ENCODE results near the gene PADI2. TPM values are rescaled to one million over a fixed set of nuclear protein-coding genes. Genes with fewer than 3 reads are reported as not detected.
"Not testable (repeated sequence)": the region's sequence is repeated elsewhere in the genome, so short reads cannot be mapped to it uniquely, and the experiment has no call there.

PADI2 gene
- polyA plus RNA-seq, 3 donors: 2.3 to 2.6 (median 2.6) TPM

DNA sequence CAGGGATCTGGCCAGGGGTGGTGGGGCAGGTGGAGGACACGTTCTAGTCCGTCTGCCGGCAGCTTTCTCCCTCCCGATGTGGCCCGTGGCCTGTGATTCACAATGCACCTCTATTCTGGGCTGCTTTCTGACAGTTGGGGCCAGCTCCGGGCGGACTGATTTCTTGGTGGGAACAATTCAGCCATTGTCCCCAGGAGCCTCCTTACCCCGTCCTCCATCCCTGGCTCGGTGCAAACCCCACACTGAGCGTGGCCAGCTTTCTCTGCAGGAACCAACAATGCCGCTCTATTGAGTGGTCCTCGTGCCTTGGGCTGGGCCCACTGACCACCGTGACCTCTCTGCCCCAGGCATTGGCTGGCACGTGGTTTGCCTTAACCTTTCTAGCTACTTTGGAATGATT is 29.7 kb downstream of the PADI2 start:
- DNase-seq: no peak

DNA sequence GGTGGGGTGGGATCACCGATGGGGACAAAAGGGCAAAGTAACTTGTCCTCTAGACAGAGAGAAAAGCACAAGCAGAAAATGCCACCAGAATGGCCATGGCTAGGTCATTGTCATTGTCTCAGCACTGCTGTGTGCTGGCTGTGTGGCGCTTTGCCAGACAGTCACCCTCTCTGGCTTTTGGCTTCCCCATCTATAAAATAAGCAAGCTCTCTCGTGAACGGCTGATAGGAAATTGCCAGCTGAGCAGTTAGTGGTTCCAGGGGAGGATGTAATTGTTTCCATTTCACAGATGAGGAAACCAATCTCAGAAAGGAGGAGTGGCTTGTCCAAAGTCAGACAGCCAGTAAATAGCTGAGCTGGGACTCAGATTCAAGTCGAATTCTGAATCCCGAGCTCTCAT is 32.5 kb downstream of the PADI2 start:
- no peak for DNase-seq

DNA sequence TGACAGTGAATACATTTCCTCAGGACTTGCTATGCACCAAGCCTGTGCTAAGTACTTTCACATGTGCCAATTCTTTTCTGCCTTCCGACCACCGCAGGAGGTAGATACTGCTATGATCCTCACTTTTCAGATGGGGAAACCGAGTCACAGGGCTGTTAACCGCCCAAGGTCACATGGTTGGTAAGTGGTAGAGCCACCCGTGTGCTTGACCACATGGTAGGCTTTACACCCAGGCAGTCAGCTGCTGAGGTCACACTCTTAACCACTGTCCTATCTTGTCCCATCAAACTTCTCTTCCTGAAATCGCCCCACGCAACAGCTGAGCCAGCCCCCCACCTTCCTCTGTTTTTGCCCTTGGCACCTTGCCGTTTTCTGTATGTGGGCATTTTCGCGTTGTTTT is 34.5 kb downstream of the PADI2 start:
- DNase-seq: no peak

DNA sequence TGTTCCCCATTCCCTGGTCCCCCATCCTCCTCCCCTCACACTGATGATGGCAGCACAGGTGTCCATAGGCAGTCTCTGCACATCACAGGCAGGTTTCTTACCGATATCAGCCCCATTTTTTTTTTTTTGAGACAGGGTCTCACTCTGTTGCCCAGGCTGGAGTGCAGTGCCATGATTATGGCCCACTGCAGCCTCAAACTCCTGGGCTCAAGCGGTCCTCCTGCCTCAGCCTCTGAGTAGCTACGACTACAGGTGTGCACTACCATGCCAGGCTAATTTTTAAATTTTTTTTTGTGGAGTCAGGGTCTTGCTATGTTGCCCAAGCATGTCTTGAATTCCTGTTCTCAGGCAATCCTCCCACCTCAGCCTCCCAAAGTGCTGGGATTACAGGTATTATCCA is 36.5 kb downstream of the PADI2 start:
- no peak for DNase-seq

DNA sequence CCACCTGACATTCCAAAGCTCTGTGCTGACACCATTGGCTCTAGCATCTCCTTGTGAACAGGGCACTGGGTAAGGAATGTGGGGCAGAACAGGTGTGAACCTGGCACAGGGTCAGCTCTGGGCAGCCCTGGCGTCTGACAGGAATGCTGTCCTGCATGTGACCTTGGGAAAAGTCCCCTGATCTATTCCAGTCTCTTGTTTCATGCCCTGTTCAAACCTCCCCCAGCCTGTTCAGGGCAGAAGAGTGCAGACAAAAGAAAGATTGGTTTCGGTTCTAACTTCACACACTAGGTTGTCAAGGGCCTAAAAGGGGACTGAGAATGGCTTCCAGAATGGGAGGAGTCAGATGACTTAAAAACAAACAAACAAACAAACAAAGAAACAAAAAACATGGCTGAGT is 37.8 kb downstream of the PADI2 start:
- no peak for DNase-seq

DNA sequence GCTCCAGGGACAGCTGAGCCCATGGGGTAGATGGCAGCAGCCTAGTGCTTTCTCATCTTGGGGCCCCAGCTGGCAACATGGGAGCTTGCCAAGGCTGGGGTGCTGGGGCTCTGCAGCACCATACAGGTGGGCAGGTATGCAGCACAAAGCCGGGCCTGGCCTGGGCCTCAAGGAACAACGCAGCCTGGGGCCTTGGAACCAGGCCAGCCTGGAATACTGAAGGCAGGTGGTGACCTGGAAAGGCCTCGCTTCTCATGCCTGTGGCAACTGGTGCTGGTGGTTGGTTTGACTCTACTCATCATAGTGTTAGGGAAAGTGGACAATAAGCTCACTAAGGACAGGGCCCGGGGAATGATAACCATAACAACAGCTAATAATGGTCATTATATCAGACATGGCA is 38.4 kb downstream of the PADI2 start:
- DNase-seq: no peak

DNA sequence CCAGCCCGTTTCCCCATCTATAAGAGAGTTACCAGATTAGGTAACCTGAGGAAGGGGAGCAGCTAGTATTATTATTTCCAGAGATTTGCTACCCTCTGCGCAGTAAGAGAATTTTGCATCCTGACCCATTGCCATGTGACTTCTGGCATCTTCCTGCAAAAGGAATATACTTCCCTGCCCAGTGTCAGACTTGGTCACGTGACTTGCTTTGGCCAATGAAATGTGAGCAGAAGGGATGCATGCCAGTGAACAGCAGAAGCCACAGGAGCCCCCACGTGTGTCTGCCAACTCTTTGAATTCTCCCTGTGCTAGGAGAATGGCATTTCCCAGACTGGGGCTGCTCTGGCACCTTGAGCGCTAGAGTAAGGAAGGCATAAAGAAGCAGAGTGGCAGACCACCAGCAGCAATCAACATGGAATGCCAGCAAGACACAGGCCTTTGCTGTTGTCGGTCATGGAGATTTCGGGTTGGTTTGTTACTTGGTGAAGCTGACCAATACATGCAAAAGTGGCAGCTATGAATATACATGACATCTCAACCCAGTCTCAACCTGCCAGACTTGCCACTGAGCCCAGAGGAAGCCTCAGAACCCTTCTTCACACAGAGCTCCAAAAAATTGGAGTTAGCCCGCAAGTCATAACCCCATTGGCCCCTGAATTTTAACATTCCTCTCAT is 39.0 kb downstream of the PADI2 start:
- DNase-seq: no peak

DNA sequence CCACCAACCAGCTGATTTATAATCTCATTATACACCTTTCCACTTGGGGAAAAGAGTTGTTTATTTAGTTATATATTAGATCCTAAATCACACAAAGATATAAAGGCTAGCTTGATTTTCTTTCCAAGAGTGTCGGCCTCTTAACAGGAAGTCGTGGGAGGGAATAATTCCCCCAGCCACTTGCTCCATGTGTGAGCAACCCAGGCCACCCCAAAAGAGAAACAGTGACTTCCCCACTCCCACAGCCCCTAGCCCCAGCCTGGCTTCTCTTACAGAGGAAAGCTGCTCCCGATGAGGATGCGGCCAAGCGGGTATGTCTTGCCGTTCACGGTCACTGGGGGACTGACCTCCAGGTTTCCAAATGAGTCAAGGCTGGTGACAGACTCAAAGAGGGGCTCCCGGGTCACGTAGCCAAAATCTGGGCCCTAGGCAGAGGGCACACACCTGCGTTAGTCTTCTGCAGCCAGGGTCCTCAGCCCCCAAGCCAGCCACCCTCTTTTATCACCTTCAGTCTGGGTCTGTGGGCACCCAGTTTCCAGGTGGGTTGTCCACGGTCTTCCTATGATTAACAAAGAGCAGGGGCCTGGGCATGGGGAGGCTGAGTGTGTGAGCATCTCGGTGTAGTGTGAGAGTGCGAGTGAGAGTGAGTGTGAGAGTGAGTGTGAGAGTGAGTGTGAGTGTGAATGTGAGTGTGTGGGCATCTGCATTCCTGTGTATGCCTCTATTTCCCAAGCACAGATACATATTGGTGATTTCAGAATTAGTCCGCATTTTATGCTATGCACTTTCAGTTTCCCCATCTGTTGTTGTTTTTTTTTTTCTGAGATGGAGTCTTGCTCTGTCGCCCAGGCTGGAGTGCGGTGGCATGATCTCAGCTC is 40.0 kb downstream of the PADI2 start:
- DNase-seq: no peak

DNA sequence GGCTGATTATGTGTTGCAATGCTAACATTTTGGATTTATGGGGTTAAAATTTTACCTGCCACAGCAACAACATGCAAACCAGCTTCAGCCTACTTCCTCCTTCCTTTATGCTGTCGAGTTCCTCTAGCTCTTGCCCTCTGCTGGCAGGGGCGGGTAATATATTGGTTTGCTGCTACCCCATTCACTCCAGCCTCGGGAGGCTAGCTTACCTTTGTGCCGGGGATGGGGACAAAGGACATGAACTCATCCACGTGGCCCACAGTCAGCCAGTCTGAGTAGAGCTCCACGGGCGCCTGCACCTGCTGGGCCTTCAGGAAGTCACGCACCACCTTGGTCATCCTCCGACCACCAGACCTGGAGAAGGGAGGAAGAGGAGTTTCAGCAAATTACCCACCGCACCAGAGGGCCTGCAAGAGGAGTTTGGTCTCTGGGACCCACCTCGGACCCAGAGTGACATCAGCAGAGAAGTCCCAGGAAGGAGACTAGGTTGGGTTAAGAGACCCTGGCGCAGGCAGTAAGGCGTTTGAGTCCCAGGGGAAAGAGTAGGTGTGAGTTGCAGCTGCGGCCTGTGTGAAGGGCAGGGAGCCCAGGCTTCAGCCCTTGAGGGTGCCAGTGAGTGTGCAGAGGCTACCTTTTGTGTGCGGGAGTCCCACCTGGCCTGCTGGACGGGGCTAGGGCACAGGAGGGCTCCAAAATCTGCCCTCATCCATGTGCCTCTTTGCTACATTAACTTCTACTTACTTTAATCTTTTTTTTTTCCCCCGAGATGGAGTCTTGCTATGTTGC is 43.6 kb downstream of the PADI2 start:
- DNase-seq: no peak

DNA sequence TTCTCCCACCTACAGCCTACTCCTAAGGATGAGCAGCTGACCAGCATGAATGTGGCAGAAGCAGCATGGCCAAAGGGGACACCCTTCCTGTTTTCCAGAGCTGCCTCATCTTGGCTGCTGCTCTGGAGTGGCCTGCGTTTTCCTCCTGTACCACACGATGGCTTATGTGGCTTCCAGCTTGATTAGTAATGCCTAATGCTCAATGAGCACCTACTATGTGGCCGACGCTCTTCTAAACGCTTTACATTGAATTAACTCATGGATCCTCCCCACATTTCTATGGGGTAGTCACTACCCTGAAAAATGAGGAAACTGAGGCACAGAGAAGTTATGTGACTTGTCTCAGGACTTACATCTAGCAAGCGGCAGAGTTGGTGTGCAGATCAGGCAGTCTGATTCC is 47.5 kb downstream of the PADI2 start:
- no peak for DNase-seq

DNA sequence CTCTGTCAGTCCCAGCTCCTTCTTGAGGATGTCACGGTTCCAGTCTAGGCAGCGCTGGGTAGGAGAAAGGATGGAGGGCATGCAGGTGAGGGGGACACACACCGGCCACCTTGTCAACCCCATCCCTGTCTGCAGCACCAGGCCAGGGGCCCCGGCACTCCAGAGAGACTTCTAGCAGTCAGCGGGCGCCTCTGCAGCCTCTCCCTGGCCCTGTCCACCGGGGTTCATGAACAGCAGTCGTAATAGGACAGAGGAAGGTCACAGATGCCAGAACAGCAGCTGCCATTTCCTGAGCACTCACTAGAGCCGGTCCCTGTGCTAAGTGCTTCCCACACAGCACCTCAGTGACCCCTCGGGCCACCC is 49.1 kb downstream of the PADI2 start:
- no peak for DNase-seq

DNA sequence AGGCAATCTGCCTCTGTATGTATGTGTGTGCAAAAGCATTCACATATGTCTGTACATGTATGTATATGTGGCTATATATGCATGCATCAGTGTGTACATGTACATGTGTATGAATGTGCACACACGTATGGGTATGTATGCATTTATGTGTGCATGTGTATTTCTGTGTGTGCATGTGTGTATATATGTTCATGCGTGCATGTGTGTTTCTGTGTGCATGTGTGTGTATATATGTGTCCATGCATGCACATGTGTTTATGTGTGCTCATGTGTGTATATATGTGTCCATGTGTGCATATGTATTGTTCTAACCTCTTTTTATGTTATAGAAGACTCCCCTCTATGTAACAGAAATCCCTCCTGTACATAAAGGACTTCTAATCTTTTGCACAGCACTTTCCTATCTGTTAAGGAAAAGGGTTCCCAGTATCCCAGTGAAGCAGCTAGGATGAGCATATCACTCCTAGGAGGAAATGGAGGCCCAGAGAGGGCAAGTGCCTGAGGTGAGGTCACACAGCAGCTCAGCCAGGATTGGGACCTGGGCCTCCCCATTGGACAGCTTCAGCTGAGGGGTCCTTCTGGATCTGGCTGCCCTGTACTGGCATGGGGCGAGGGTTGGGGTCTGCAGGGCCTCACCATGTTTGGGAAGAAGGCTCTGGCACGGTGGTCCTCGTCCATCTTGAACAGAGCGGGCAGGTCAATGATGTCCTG is 49.6 kb downstream of the PADI2 start:
- DNase-seq: no peak

DNA sequence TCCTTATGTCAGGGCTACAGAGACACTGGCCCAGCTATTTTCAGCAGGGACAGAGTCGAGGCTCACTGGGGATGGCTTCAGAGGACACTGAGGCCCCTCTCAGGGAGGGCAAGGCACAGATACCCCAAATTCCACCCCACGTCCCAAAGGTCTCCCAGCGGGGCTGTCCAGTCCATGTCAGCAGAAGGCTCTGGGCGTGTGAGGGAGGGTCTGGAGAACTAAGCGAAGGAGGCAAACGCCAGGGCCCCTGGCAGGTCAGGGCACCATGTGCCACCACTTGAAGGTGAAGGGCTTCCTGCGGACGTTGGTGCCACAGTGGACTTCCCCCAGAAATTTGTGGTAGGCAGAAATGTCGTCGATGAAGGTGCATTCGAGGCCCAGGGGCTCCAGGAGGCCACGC is 50.5 kb downstream of the PADI2 start:
- no peak for DNase-seq

DNA sequence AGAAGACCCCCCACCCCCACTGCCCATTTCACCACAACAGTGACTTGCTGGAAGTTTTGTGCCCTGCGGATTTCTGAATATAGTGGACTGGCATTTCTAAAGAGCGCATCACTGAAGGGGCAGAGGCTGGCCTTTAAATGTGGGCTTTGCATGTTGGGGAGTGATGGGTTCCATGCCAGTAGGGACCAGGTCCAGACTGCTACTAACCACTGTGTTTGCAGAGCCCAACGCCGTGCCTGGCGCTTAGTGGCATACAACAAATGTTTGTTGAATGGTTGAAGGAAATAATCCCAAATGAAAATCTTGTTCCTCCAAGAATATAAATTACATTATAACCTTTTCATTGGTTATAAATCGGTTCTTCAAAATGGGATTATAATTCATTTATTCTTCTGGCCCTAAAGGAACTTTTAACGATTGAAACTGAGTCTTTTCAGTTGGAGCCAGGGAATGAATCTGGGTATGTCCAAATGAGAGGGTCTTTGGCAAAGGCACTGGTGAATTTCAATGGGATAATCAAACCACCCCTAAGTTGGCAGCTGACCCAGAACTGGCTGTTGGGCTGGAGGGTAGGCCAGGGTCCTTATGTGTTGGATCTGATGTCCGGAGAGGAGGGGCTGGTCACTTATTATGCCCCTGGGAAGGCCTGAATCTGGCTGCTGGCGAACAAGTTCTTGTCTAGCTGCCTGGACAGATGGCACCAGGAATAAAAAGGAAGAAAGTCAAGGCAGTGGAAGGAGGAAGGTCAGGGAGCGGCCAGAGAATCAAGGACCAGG is 51.6 kb downstream of the PADI2 start:
- DNase-seq: no peak

DNA sequence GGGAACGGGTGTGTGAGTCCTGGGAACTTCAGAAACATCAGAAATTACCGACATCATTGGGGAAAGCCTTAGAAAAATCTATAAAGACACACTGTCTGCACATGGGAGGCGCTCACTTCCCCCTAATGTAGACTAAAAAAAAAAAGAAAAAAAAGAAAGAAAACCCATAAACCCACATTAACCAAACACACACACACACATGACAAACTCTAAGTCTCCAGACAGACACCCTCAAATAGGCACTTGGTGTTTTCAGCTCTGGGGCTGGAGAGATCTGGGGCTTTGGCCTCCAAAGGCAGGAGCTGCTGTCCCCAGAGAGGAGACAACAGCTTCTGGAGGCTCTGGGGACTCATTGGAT is 52.2 kb downstream of the PADI2 start:
- DNase-seq: no peak

DNA sequence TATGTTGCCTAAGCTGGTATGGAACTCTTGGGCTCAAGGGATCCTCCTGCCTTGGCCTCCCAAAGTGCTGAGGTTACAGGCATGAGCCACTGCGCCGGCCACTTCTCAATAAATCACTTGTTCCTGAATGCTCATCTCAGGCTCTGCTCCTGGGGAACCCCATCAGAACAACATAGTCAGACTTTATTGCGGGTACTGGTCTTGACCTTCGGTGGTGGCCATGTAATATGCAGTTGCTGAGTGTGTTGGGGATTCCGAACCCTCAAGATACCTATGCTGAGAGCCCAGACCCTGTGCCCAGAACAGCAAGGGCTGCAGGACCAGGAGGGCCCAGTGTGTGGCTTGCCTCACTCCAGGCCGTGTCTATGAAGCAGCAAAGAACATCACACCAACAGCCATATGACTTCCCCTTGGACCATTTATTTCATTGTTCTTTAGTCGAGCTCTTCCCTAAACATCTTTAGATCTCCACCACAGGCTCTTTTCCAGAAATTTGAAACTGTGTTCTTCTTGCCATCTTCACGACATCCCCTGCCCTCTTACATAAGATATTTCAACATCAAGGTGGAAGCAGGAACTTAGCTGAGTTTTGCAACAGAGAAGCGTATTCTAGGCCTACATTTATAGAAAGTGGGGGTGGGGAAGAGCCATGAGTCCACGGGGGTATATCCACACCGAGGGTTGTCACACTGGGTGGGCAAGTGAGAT is 52.7 kb downstream of the PADI2 start:
- no peak for DNase-seq

DNA sequence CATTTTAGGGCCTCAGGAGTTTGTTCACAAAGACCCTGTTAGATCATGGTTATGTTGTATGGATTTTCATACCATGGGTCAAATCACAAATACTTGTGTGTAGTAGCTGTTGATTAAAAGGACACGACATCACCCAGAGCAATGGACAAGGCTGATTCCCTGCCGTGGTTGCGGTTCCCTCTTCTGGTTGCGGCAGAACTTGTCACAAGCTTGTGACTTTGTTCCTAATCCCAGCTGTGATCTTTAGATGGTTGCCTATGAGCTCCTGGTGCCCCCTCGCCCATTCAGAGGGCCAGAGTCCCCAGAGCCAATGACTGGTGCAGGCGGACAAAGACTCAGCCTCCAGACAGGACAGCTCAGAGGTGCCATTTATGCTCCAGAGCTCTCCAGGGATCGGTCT is 53.6 kb downstream of the PADI2 start:
- no peak for DNase-seq

DNA sequence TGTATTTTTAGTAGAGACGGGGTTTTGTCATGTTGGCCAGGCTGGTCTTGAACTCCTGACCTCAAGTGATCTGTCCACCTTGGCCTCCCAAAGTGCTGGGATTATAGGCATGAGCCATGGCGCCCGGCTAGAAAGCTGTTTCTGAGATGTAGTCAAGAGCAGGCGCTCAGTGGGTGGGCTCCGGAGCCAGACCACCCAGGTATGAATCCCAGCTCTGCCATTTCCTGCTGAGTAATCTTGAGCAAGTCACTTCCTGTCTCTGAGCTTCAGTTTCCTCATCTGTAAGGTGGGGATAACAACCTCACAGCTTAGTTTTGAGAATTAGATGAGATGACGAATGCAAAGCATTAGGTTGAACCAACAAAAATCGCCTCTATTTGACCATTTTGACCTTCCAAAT is 56.5 kb downstream of the PADI2 start:
- DNase-seq: not testable (repeated sequence)

DNA sequence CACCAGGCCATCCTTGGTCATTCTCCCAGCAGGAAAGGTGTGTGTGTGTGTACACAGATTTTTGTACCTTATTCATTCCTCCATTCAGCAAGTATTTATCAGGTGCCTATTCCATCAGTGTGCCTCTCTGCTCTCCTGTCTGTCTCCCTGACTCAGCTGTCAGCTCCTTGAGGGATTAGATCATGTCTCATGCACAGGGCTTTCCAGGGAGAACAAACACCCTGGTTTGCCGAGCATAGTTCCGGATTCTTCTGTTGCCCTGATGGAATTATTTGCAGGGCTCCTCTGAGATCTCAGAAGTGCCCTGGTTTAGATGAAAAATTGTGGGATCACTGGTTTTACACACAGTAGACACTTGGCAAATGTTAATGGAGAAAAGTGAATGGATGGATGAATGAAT is 57.4 kb downstream of the PADI2 start:
- DNase-seq: no peak

DNA sequence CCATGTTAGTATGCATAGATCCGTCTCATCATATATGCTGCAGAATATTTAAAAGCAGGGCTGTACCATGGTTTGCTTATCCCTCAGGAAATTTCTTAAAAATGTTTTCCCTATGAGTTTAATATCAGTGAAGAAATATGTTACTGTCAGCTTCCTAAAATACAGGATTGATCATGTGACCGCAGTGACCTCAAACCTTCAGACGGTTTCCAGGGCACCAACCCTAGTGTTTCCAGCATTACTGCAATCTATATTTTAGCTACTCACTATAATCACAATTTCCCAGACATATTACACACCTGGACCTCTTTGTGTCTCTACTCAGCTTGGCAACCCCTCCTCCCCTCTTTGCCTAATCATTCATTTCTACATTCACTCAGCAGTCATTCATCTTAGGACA is 57.8 kb downstream of the PADI2 start:
- no peak for DNase-seq

DNA sequence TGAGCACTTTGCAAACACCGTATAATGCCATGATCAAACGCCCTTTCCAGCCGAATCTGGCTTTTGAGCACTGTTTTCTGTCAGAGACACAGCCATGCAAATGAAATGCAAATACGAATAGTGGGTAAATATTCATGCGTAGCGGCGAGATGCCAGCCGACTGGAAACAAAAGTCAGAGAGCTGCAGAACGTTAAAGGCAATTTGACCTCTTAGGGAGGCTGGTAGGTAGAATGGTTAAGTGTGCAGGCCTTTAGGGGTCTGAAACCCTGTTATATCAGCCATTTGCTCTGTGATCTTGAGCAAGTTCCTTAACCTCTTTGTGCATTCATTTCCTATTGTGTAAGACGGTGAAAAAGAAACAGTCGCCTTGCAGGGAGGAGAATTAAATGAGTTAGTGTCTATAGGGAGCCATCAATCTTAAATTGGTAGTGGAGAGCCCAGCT is 58.9 kb downstream of the PADI2 start:
- DNase-seq: no peak
